ENCODE measurements around the gene PPM1H.

- no peak for TF ChIP-seq CTCF (IDR thresholded peaks at IDR 0.05)
- no peak for TF ChIP-seq POLR2A (IDR thresholded peaks at IDR 0.05)
These were observed 145.1 kb downstream of the PPM1H start for GRCh38 chr12:62789851-62790250.

All from prostate gland (tissue), 2 donors.